A549 (cell line): ENCODE data around the gene ZNF70. TPM values are rescaled to one million over a fixed set of nuclear protein-coding genes. Genes with fewer than 3 reads are reported as not detected.

ENCODE experiments used
- ATAC-seq, 2 experiments: fragments of 200-7000 bp in 1 of 2; fragments of >200 bp in 1 of 2; cut with Nextera tagmentation in 1 of 2; cut with Tn5 transposase in 1 of 2; 3 replicates each; pipeline versions ENCODE4 v1.8.0 to v1.9.1; 2018 to 2020; ENCODE audit warnings: mild to moderate bottlenecking in 1 of 2, moderate library complexity in 1 of 2
- CTCF ChIA-PET: fragments of 300-600 bp; sonication (Branson Sonifier 250); formaldehyde crosslinking; extraction: SDS; loops from one replicate; lab custom pipeline; 2021; ENCODE audit warnings: antibody characterized with exemption, inconsistent platforms; lab: Yijun Ruan, JAX
- POLR2A ChIA-PET: fragments of 350-600 bp; formaldehyde crosslinking; extraction: SDS; loops from one replicate; lab custom pipeline; 2021; ENCODE audit warnings: antibody characterized with exemption, inconsistent platforms; lab: Yijun Ruan, JAX
- DNase-seq, 2 experiments: peaks; one replicate each; pipeline versions ENCODE4 v3.0.0 to v3.0.0-alpha.2; 2011 to 2016; ENCODE audit warnings: low read depth in 1 of 2, low spot score in 1 of 2
- FAIRE-seq: peaks from 2 replicates; lab custom pipeline; 2011; peaks lifted over from hg19 to GRCh38; lab: Jason Lieb, UNC
- H3K27ac ChIP-seq, 2 experiments: fragments of >200 bp; sonication (Bioruptor Twin); formaldehyde crosslinking; 3 replicates each; pipeline ENCODE4 v1.5.1; 2016 to 2017
- H3K4me1 ChIP-seq: fragments of >200 bp; sonication (Bioruptor Twin); formaldehyde crosslinking; 3 replicates; pipeline ENCODE4 v1.6.1; 2016
- H3K4me2 ChIP-seq: fragments of >200 bp; sonication (Bioruptor Twin); formaldehyde crosslinking; 3 replicates; pipeline ENCODE4 v1.6.1; 2016
- H3K4me3 ChIP-seq: fragments of >200 bp; sonication (Bioruptor Twin); formaldehyde crosslinking; 3 replicates; pipeline ENCODE4 v1.5.1; 2016
- H3K9me3 ChIP-seq: fragments of >200 bp; sonication (Bioruptor Twin); formaldehyde crosslinking; 3 replicates; pipeline ENCODE4 v1.6.1; 2016
- CBX2 ChIP-seq: fragments of 200-600 bp; sonication (generic); IDR thresholded peaks from 2 replicates; pipeline ENCODE4 v1.6.1; 2016; ENCODE audit warnings: low read depth, mild to moderate bottlenecking, borderline replicate concordance
- CBX8 ChIP-seq: fragments of 200-600 bp; sonication (generic); IDR thresholded peaks from 2 replicates; pipeline ENCODE4 v1.6.1; 2016
- E2F6 ChIP-seq: IDR thresholded peaks from 2 replicates; pipeline ENCODE4 v1.6.1; 2012; ENCODE audit warnings: low read depth, borderline replicate concordance
- EHF ChIP-seq: fragments of 250-450 bp; sonication (Bioruptor Pico); IDR thresholded peaks from 2 replicates; pipeline ENCODE4 v1.5.0; 2020; ENCODE audit warnings: mild to moderate bottlenecking
- EHMT2 ChIP-seq: fragments of 200-600 bp; sonication (generic); IDR thresholded peaks from 2 replicates; pipeline ENCODE4 v1.6.1; 2016; ENCODE audit warnings: antibody characterized with exemption, low read depth, mild to moderate bottlenecking, moderate library complexity
- ELK1 ChIP-seq: fragments of 150-350 bp; IDR thresholded peaks from 2 replicates; pipeline ENCODE4 v1.6.1; 2014; ENCODE audit warnings: low read depth, mild to moderate bottlenecking, low read length
- FOSB ChIP-seq: fragments of 250-450 bp; sonication (Bioruptor Pico); IDR thresholded peaks from 2 replicates; pipeline ENCODE4 v1.5.0; 2020; ENCODE audit warnings: mild to moderate bottlenecking, moderate library complexity
- FOSL2 ChIP-seq, 2 experiments: fragments of 450-650 bp in 1 of 2; fragments of >200 bp in 1 of 2; sonication (Bioruptor Twin) in 1 of 2; formaldehyde crosslinking; IDR thresholded peaks; 2 replicates each; pipeline versions ENCODE4 v1.5.0 to v1.6.1; 2016 to 2020; ENCODE audit warnings: mild to moderate bottlenecking in 1 of 2, moderate library complexity in 1 of 2
- HOXB5 ChIP-seq: fragments of 250-450 bp; sonication (Bioruptor Pico); IDR thresholded peaks from 2 replicates; pipeline ENCODE4 v1.5.0; 2020; ENCODE audit warnings: mild to moderate bottlenecking, moderate library complexity
- KDM1A ChIP-seq: fragments of 200-600 bp; sonication (generic); IDR thresholded peaks from 2 replicates; pipeline ENCODE4 v1.6.1; 2016; ENCODE audit warnings: low read depth, mild to moderate bottlenecking
- MAFK ChIP-seq: fragments of 450-650 bp; IDR thresholded peaks from 2 replicates; pipeline ENCODE4 v1.6.1; 2014; ENCODE audit not compliant: partially characterized antibody
- NR3C1 ChIP-seq: fragments of >200 bp; sonication (Bioruptor Twin); formaldehyde crosslinking; IDR thresholded peaks from 3 replicates; pipeline ENCODE4 v1.6.1; 2017
- PBX3 ChIP-seq: IDR thresholded peaks from 2 replicates; pipeline ENCODE4 v1.6.1; 2012
- PHF8 ChIP-seq: fragments of 200-600 bp; sonication (generic); IDR thresholded peaks from 2 replicates; pipeline ENCODE4 v1.6.1; 2016; ENCODE audit warnings: low read depth, mild to moderate bottlenecking, antibody characterized with exemption, moderate library complexity, borderline replicate concordance
- POLR2A ChIP-seq: IDR thresholded peaks from 2 replicates; pipeline ENCODE4 v1.6.1; 2012; ENCODE audit warnings: mild to moderate bottlenecking, low read length
- POLR2AphosphoS2 ChIP-seq: conservative IDR thresholded peaks from 2 replicates; pipeline ENCODE4 v1.6.1; 2012; ENCODE audit warnings: low read length, improper control_type of control experiment, inconsistent platforms
- RAD21 ChIP-seq, 2 experiments: fragments of >200 bp in 1 of 2; sonication (Bioruptor Twin) in 1 of 2; formaldehyde crosslinking in 1 of 2; IDR thresholded peaks in 1 of 2; conservative IDR thresholded peaks in 1 of 2; 2 replicates in 1 of 2; 3 replicates in 1 of 2; pipeline ENCODE4 v1.6.1; 2012 to 2018; ENCODE audit warnings: inconsistent platforms in 1 of 2
- REST ChIP-seq: fragments of 200-600 bp; sonication (generic); IDR thresholded peaks from 2 replicates; pipeline ENCODE4 v1.6.1; 2016; ENCODE audit warnings: antibody characterized with exemption, mild to moderate bottlenecking, moderate library complexity
- RFX5 ChIP-seq: fragments of 450-650 bp; IDR thresholded peaks from 2 replicates; pipeline ENCODE4 v1.7.1; 2014; ENCODE audit warnings: antibody characterized with exemption, mild to moderate bottlenecking, moderate library complexity
- RNF2 ChIP-seq: fragments of 200-600 bp; sonication (generic); IDR thresholded peaks from 2 replicates; pipeline ENCODE4 v1.6.1; 2016; ENCODE audit warnings: low read depth, mild to moderate bottlenecking, antibody characterized with exemption, moderate library complexity, borderline replicate concordance
- SREBF2 ChIP-seq: fragments of 450-650 bp; IDR thresholded peaks from 2 replicates; pipeline ENCODE4 v1.6.1; 2014; ENCODE audit warnings: mild to moderate bottlenecking, moderate library complexity
- TP53 ChIP-seq: fragments of 250-450 bp; sonication (Bioruptor Pico); IDR thresholded peaks from 2 replicates; pipeline ENCODE4 v1.5.0; 2021; ENCODE audit warnings: mild to moderate bottlenecking, moderate library complexity
- USF2 ChIP-seq: fragments of 450-650 bp; IDR thresholded peaks from 2 replicates; pipeline ENCODE4 v1.6.1; 2014; ENCODE audit warnings: antibody characterized with exemption
- ZNF302 ChIP-seq: fragments of 250-450 bp; sonication (Bioruptor Pico); IDR thresholded peaks from 2 replicates; pipeline ENCODE4 v1.9.0; 2021; ENCODE audit warnings: inconsistent platforms, mild to moderate bottlenecking, moderate library complexity
- WGBS: methylation state at CpG from one replicate; pipeline ENCODE4 v1.1.6; 2017; ENCODE audit errors: missing lambda C conversion rate; 5-methylcytosine and 5-hydroxymethylcytosine counted together
- polyA plus RNA-seq, 4 experiments: library from polyadenylated mRNA; depleted of rRNA in 3 of 4; stranded (reverse); fragments of >200 nt; fragmentation: RNase III in 1 of 4; extraction: RNeasy Plus Mini Kit Qiagen cat#74134 plus additional on column Dnase treatment in 1 of 4; gene quantifications; 2 replicates in 3 of 4; 3 replicates in 1 of 4; pipeline ENCODE4 v1.2.3, GENCODE V29; 2011 to 2017

ZNF70 gene
- polyA plus RNA-seq, 2 of the 4 experiments (the other 2 are of a cell fraction): 0.88 to 1.2 TPM

GRCh38 chr22:23691748-23692423, 59.0 kb downstream of the ZNF70 start:
- no peak overlapping the region for H3K4me3 ChIP-seq
- no peak for TF ChIP-seq RAD21 (conservative IDR thresholded peaks at IDR 0.05 in 1 of 2, IDR thresholded peaks at IDR 0.05 in 1 of 2)
- no peak for TF ChIP-seq PHF8
- no peak for TF ChIP-seq RFX5
- no peak for TF ChIP-seq ELK1
- TF ChIP-seq CBX8: no peak
- no peak for TF ChIP-seq TP53
- TF ChIP-seq USF2: no peak
- no peak for TF ChIP-seq POLR2AphosphoS2
- no peak for TF ChIP-seq REST
- TF ChIP-seq POLR2A: no peak
- TF ChIP-seq ZNF302: no peak
- no peak for TF ChIP-seq EHF (CRISPR knock-in tag)
- TF ChIP-seq CBX2: no peak
- no peak for TF ChIP-seq NR3C1
- TF ChIP-seq, all 56 proteins: peak for 0
- no peak for ATAC-seq
- no peak overlapping the region for H3K4me2 ChIP-seq
- no peaks in the 10 kb centered on the region for H3K9me3 ChIP-seq
- FAIRE-seq: no peak
- no peak for DNase-seq
- H3K27ac ChIP-seq: no peak overlapping the region
- WGBS: 88% methylated on average over 10 of the region's 12 CpGs
- ChIA-PET POLR2A (no interaction called here), CTCF (no interaction called here)
- H3K4me1 ChIP-seq: no peaks in the 10 kb centered on the region

GRCh38 chr22:23690713-23691112, 60.2 kb downstream of the ZNF70 start, which contains the start of gene RGL4:
Gene RGL4, plus strand, starts transcription at chr22:23691013. Its CDS starts 1,018 bp downstream, at chr22:23692031.
- TF ChIP-seq EHF (CRISPR knock-in tag) (no peak), MAFK (no peak), PBX3 (no peak), SREBF2 (no peak), NR3C1 (no peak), RFX5 (no peak), EHMT2 (no peak), CBX2 (no peak), E2F6 (no peak), CBX8 (no peak), ZNF302 (no peak), RNF2 (no peak), KDM1A (no peak), HOXB5 (no peak), FOSL2 (IDR thresholded peaks at IDR 0.05) (no peak), FOSL2 (CRISPR knock-in tag; IDR thresholded peaks at IDR 0.05) (no peak), ELK1 (no peak), POLR2A (no peak), FOSB (CRISPR knock-in tag) (no peak)
- ChIA-PET POLR2A (no interaction called here), CTCF (no interaction called here)
- FAIRE-seq (no peak), DNase-seq (no peak), ATAC-seq (no peak)
- no peak within 1 kb of the TSS for H3K4me3 ChIP-seq
- 92% methylated on average over 3 of the region's 5 CpGs for WGBS
- H3K4me2 ChIP-seq: no peak within 1 kb of the TSS
- H3K9me3 ChIP-seq: no peaks in the 10 kb centered on the region
- no peaks in the 10 kb centered on the region for H3K4me1 ChIP-seq
- H3K27ac ChIP-seq: no peak within 1 kb of the TSS
